COLO668 (cell line): ENCODE measurements around the gene TNXB.
A peak's percentile ranks its signal among the peaks of the same experiment; 100 is the strongest.
"Not testable (repeated sequence)": the region's sequence is repeated elsewhere in the genome, so short reads cannot be mapped to it uniquely, and the experiment has no call there.

Experiments
- DNase-seq: peaks from one replicate; lab custom pipeline; 2025; ENCODE audit not compliant: unreplicated experiment; lab: John Stamatoyannopoulos, UW

Gene TNXB

DNA sequence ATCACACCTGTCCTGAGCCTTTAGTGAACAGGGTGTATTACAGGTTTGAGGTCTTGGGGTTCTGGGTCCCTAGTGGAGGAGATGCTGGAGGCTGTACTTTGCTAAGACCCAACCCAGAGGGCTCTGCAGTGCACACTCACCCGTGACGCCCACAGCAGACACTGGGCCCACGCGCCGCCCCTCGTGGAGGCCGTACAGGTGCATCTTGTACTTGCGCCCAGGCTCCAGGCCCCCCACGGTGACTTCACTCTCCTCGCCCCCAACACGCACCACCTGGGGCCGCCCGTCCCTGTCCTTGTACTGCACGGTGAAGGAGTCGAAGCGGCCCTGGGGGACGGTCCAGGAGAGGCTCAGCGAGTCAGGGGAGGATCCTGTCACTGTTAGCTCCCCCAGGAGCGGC lies 41.6 kb downstream of the TNXB start:
- DNase-seq: not testable (repeated sequence)

DNA sequence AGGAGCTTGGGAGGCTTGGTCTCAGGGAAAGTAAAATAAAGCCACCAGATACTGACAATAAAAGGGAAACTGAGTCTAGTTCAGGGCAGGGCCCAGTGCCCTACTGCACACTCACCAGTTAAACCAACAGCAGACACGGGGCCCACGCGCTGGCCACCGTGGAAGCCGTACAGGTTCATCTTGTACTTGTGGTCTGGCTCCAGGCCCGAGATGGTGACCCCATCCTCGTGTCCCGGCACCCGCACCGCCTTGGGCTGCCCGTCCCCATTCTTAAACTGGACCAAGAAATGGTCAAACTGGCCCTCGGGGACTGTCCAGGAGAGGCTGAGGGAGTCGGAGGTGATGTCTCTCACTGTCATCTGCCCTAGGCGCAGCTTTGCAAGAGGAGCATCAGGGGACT lies 44.4 kb downstream of the TNXB start:
- DNase-seq: no peak

DNA sequence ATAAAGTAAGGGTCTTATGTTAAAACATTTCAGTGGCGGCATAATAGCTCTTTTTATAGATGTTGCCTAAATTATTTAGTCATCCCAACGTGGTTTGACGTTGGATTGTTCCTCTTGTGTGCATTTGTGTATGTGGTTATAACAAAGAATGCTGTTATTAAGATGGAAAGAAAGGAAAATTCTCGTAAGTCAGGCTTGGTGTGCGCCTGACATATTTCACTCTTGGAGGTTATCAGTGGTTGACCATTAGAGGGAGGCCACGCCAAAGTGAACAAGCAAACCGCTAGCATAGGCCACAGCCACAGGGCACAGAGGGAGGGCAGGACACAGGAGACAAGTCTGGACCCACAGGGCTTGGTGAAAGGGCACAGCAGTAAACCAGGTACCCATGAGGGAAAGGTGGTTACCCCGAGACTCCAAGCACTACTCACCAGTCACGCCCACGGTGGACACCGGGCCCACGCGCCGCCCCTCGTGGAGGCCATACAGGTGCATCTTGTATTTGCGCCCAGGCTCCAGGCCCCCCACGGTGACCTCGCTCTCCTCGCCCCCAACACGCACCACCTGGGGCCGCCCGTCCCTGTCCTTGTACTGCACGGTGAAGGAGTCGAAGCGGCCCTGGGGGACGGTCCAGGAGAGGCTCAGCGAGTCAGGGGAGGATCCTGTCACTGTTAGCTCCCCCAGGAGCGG lies 48.0 kb downstream of the TNXB start:
- no peak for DNase-seq

DNA sequence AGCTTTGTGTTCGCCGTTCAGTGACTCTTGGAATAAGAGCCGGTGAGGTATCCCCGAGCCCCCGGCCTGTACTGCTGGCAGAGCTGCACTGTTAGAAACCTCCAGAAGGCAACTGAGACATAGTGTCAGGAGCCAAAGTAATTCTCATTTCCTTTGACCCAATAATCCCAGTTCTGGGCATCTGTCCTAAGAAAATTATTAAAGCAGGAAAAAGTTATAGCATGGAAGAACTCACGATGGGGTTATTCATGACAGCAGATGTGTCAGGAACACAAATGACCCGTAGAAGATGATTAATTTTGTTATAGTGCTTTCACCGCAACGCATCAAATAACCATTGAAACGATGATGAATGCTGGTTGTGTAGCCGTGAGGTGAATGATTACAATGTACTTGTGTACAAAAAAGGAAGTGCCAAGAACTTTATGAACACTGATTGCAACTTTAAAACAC lies 50.6 kb downstream of the TNXB start:
- no peak for DNase-seq

DNA sequence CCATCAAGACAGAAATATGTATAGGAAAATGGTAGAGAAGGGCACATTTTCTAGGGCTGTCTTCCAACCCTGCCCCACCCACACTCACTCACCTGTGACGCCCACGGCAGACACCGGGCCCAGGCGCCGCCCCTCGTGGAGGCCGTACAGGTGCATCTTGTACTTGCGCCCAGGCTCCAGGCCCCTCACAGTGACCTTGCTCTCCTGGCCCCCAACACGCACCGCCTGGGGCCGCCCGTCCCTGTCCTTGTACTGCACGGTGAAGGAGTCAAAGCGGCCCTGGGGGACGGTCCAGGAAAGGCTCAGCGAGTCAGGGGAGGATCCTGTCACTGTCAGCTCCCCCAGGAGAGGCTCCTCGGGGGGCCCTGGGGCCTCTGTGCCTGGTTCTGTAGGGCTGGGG lies 51.2 kb downstream of the TNXB start:
- no peak for DNase-seq

DNA sequence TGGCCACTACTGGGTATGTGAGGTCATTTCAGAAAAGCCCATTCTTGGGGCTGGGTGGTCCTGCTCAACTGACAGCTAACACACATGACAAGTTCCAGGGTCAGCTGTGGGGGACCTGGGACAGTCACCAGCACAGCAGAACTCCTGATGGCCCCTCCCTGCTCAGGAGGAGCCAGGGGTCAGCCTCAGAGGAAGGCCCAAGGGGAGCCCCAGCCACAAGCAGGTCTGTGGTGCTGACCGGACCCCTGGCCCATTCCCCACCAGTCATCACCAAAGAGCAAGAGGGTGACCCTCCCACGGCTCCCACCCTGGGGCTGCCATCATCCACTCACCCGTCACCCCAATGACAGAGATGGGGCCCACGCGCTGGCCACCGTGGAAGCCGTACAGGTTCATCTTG lies 52.9 kb downstream of the TNXB start:
- no peak for DNase-seq

DNA sequence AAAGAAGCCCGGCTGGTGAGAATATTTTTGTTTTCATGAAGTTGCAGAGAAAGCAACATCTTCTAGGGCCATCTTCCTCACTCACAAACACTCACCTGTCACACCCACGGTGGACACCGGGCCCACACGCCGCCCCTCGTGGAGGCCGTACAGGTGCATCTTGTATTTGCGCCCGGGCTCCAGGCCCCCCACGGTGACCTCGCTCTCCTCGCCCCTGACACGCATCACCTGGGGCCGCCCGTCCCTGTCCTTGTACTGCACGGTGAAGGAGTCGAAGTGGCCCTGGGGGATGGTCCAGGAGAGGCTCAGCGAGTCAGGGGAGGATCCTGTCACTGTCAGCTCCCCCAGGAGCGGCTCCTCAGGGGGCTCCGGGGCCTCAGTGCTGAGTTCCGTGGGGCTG lies 53.4 kb downstream of the TNXB start:
- not testable (repeated sequence) for DNase-seq

DNA sequence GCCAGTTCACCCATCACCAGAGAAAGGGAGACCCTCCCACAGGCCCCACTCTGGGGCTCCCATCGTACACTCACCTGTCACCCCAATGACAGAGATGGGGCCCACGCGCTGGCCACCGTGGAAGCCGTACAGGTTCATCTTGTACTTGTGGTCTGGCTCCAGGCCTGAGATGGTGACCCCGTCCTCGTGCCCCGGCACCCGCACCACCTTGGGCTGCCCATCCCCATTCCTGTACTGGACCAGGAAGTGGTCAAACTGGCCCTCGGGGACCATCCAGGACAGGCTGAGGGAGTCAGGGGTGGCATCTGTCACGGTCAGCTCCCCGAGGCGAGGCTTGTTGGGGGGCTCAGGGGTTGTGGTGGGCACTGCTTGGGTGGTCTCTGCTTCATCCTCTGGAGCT lies 55.8 kb downstream of the TNXB start:
- DNase-seq: not testable (repeated sequence)

DNA sequence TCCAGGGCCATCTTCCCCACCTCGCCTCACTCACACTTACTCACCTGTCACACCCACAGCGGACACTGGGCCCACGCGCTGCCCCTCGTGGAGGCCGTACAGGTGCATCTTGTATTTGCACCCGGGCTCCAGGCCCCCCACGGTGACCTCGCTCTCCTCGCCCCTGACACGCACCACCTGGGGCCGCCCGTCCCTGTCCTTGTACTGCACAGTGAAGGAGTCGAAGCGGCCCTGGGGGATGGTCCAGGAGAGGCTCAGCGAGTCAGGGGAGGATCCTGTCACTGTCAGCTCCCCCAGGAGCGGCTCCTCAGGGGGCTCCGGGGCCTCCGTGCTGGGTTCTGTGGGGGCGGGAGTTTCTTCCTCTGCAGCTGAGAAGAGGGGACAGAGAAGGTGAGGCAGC lies 56.5 kb downstream of the TNXB start:
- DNase-seq: not testable (repeated sequence)

DNA sequence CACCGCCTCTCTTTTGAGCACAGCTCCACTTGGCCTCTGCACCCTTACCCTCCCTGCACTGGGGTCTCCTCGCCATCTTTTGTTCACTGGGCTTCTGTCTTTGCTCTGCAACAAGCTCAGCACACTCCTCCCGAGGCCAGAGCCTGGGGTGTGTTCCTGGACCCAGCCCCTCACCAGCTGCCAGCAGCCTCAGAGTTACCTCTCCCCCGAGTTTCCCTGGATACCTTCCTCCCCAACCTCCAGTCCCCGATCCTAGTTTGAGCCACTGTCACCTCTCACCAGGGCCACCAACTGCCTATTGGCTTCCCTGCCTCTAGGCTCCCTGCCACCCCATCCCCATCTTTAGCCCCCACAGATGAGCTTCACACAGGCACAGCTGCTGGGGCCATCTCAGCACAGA lies 58.6 kb downstream of the TNXB start:
- DNase-seq: no peak

DNA sequence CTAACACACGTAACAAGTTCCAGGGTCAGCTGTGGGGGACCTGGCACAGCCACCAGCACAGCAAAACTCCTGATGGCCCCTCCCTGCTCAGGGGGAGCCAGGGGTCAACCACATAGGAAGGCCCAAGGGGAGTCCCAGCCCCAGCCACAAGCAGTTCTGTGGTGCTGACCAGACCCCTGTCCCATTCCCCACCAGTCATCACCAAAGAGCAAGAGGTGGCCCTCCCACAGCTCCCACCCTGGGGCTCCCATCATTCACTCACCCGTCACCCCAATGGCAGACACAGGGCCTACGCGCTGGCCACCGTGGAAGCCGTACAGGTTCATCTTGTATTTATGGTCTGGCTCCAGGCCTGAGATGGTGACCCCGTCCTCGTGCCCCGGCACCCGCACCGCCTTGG lies 59.4 kb downstream of the TNXB start:
- not testable (repeated sequence) for DNase-seq

DNA sequence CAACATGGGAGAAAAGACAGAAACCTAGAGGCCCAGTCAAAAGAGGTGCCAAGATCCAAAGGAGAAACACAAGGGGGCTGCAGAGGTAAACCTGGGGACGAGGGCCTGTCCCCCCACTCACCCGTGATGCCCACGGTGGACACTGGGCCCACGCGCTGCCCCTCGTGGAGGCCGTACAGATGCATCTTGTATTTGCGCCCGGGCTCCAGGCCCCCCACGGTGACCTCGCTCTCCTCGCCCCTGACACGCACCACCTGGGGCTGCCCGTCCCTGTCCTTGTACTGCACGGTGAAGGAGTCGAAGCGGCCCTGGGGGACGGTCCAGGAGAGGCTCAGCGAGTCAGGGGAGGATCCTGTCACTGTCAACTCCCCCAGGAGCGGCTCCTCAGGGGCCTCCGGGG lies 60.0 kb downstream of the TNXB start:
- not testable (repeated sequence) for DNase-seq

DNA sequence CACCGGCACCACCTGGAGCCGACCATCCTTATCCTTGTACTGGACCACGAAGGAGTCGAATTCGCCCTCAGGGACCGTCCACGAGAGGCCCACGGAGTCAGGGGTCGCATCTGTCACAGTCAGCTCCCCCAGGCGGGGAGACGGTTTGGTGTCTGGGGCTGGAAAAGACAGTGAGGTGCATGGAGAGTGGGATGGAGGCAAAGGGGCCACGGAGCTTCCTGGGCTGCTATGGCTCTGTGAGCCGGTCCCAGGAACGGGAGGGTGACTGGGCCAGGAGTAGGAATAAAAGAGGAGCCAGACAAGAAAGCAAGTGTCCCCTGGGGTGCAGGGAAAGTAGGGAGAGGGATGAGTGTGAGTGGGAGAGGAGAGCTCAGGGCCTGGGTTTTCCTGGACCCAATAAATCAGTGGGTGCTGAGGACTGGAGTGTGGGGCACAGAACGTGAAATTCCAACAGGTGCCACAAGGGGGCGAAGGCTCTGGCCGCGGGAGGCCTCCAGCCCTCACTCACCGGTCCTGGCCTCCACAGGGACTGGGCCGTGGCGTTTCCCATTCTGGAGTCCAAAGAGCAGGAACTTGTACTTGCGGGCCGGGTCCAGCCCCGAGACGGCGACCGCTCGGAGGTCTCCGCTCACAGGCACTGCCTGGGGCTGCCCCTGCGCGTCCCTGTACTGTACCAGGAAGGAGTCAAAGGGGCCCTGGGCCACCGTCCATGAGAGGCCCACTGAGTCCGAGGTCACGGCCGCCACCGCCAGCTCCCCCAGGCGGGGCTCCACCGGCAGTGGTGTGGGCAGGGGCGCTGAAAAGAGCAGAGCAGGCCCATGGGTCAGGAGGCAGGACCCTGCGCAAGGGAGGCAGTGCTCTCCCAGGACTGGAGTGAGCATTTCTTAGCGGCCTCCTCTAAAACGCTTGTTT lies 61.0 kb downstream of the TNXB start:
- DNase-seq: peak; percentile 45

DNA sequence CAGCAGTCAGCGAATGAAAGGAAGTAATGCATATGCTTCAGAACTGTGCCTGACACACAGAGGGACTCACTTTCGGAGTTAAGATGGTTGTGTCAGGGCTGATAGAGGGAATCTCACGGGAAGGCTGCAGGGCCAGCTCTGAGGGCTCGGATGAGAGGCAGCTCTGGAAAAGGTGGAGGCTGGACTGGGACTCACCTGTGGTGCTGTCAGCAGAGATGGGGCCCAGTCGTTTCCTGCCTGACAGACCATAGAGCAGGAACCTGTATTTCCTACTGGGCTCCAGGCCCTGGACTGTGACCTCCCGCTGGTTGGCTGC lies 61.6 kb downstream of the TNXB start:
- DNase-seq: no peak

DNA sequence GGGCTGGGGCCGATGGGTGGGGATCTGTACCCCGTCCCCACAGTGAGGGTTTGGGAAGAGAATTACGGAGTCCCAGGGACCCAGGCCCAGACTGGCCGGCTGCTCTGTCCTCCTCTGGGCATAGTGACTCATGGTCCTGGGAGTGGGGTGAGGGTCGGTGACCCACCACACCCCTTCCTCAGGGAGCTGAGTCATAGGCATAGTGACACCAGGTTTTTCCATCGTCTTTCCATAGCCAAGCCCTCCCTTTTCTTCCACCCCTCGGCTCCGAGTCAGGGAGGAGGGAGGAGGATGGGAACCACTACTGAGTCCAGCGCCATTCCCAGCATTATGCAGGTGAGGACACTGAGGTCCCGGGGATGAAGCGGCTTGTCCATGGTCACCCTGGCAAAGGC lies 62.1 kb downstream of the TNXB start:
- no peak for DNase-seq

DNA sequence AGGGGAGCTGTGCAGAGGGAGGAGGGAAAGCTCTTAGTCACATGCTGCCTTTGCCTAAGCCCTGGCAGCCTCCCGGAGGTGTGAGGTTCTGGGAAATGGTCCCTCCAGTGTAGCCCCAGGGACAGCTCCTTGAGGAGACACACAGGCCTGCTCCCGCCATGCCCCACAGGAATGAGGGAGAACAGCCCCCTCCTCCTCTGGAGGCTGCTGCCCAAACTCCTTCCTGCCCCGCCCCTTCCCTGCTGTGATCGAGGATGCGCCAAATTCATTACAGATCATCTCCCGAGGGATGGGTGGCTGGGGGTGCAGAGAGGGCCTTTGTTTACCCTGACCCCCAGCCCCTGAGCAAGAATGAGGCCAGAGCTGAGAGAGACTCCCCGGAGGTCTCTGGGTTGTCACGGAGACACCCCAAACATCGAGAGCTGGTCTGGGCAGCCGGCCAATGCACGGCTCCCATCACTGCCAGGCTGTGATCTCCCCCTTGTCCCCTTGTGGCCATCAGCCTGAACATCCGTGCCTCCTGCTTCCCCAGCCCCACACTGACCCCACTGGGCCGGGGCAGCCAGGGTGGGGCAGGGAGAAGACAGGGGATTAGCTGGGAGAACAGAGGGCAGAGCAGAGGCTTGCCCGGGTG lies 62.6 kb downstream of the TNXB start:
- no peak for DNase-seq

DNA sequence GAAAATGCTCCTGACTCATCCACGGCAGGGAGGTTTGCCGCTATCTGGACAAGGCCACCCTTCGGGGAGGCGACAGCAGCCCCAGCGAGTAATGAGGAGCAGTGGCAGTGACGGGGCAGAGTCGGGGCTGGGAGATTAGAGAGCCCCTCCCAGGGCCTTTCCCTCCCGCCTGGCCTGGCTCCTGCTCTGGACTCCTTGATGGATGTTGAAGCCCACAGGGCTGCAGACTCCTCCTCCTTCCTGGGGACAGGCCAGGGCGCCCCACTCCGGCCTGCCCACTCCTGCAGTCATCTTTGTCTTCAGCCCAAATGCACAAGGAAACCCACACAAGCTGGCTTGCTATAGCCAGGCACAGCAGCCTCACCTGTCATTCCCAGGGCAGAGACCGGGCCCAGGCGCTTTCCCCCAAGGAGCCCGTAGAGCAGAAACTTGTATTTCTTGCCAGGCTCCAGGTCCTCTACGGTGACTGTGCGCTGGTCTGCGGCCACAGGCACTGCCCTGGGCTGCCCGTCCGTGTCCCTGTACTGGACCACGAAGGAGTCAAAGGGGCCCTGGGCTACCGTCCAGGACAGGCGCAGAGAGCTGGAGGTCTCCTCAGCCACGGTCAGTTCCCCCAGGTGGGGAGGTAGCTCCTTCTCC lies 63.2 kb downstream of the TNXB start:
- DNase-seq: no peak

DNA sequence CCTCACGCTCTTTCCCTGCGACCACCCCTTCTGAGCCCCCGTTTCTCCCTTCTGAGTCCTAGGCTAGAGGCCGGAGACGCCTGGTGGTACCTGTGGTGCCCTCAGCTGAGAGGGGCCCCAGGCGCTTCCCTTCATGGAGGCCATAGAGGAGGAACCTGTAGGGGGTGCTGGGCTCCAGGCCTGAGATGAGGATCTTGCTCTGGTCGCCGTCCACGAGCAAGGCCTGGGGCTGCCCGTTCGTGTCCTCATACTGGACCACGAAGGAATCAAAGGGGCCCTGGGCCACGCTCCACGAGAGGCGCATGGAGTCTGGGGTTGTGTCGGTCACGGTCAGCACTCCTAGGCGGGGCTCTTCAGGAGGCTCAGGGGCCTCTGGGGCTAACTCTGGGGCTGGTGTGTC lies 64.2 kb downstream of the TNXB start:
- not testable (repeated sequence) for DNase-seq

DNA sequence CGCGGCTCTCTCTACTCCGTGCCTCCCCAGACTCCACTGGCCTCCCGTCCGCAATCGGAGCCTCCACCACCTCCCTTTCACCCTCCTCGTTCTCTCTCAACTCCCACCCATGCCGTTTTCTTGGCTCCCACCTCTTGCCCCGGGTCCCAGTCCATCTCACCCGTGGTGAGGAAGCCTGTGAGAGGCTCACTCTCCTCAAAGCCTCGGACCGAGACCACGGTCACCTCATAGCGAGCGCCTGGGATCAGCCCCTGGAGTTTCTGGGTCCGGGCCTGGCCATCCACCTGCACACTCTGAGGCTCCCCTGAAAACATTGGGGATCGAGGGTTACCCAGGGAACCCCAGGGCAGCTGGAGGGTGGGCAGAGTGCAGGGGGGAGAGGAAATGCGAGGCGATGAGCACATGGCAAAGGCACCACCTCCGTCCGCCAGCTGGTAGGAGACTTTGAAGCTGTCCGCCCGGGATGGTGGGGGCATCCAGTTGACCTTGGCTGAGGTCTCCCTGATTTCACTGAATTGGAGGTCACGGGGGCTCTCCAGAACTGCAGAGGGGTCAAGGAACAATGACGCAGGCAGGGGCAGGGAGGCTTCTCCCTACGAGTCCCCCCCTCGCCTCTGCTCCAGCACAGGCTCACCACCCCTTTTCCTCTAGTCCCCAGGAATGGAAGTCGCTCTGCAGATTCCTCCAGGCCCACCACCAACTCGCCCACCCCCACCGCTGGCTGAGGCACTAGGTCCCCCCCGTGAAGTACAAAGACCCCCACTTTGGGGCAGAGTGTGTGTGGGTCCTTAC lies 65.4 kb downstream of the TNXB start:
- not testable (repeated sequence) for DNase-seq

DNA sequence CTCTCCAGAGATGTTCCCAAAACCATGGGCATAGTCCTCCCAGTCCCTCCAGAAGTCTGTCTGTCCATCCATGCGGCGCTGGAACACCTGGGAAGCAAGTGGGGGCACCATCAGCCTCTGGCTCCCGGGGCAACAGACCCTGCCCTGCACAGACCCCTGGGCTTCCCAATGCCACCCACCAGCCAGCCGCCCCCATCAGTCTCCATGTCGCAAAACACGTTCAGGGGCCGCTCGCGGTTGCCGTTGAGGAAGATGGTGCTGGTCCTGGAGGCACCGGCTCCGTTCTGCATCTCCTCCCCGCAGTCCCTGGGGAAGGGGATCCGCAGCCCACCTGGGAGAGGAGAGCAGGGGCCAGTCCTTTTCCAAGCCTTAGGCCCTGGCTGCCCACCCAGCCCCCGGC lies 66.9 kb downstream of the TNXB start:
- not testable (repeated sequence) for DNase-seq

DNA sequence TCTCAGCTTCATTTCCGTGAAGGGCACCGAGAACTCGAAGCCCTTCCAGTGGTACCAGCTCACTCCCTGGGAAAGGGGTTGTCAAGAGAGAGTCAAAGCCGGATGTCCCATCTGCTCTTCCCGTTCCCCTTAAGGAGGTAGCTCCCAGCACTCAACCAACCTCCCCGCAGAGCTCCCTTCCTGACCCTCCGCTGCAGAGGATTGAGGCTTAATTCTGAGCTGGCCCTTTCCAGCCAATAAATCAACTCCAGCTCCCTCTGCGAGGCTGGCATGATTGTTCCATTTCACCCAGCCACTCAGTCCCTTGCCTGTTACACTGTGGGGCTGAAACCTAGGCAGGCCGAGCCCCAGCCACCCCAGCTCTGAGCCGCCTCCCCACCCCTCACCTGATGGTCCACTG lies 67.8 kb downstream of the TNXB start:
- not testable (repeated sequence) for DNase-seq
